ENCODE measurements around the gene EVL.

The EVL gene

GRCh38 chr14:100031506-100032281 lies 33.5 kb upstream of the EVL start:
- no peaks in the 10 kb centered on the region for H3K27me3 Mint-ChIP-seq
- DNase-seq = no peak
- no peak overlapping the region for H3K27ac Mint-ChIP-seq
- no peaks in the 10 kb centered on the region for H3K4me1 Mint-ChIP-seq
- no peaks in the 10 kb centered on the region for H3K36me3 Mint-ChIP-seq
- no peaks in the 10 kb centered on the region for H3K9me3 Mint-ChIP-seq
- H3K4me3 Mint-ChIP-seq = no peak overlapping the region
- CTCF ChIA-PET = no interaction called here

DNA sequence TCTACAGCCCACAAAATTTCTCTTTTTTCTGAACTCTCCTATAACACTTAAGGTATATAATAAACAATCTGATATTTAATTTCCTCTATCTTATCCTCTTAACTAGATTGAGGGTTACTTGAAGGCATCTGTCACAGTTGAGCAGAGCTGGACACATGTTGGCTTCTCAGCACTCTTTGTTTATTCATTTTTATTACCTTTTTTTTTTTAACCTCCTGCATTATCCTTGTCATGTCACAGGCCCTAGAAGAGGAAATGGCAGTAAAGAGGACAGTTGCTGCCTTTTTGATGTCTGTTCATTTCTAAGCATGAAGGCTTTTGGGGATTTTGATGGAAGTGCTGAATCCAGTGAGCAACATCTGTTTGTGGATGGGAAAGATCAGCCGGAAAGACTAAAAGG lies 32.5 kb upstream of the EVL start:
- no peak for DNase-seq
- Mint-ChIP-seq H3K36me3 (no peaks in the 10 kb centered on the region), H3K9me3 (no peaks in the 10 kb centered on the region), H3K27ac (no peak overlapping the region), H3K4me3 (no peak overlapping the region), H3K4me1 (no peaks in the 10 kb centered on the region), H3K27me3 (no peaks in the 10 kb centered on the region)
- CTCF ChIA-PET = interaction anchor here (1.4 kb wide), 1 partner anchor 76 kb away, joined by 3 read pairs; no protein-coding TSS in a partner anchor

GRCh38 chr14:100033347-100034075 lies 31.7 kb upstream of the EVL start:
- Mint-ChIP-seq H3K36me3 (no peaks in the 10 kb centered on the region), H3K27ac (no peak overlapping the region), H3K9me3 (no peaks in the 10 kb centered on the region), H3K27me3 (no peaks in the 10 kb centered on the region), H3K4me3 (no peak overlapping the region), H3K4me1 (no peaks in the 10 kb centered on the region)
- no peak for DNase-seq
- CTCF ChIA-PET = interaction anchor here (0.9 to 1.4 kb wide), 3 partner anchors 75 to 160 kb away, joined by 3 to 4 read pairs (median 3); no protein-coding TSS in a partner anchor

GRCh38 chr14:100034468-100034867 lies 30.8 kb upstream of the EVL start:
- no peaks in the 10 kb centered on the region for H3K4me1 Mint-ChIP-seq
- CTCF ChIA-PET = interaction anchor here (0.9 to 1.3 kb wide), 3 partner anchors 8 to 159 kb away, joined by 3 to 4 read pairs (median 3); no protein-coding TSS in a partner anchor
- H3K27me3 Mint-ChIP-seq = no peaks in the 10 kb centered on the region
- no peaks in the 10 kb centered on the region for H3K9me3 Mint-ChIP-seq
- H3K36me3 Mint-ChIP-seq = no peaks in the 10 kb centered on the region
- no peak for DNase-seq
- no peak overlapping the region for H3K4me3 Mint-ChIP-seq
- H3K27ac Mint-ChIP-seq = no peak overlapping the region

GRCh38 chr14:100034961-100035500 lies 30.2 kb upstream of the EVL start:
- no peaks in the 10 kb centered on the region for H3K27me3 Mint-ChIP-seq
- no peak for DNase-seq
- H3K9me3 Mint-ChIP-seq = no peaks in the 10 kb centered on the region
- no peaks in the 10 kb centered on the region for H3K4me1 Mint-ChIP-seq
- CTCF ChIA-PET = interaction anchor here (1.2 to 1.3 kb wide), 2 partner anchors 9 to 159 kb away, joined by 3 to 4 read pairs; no protein-coding TSS in a partner anchor
- no peak overlapping the region for H3K27ac Mint-ChIP-seq
- H3K4me3 Mint-ChIP-seq = no peak overlapping the region
- H3K36me3 Mint-ChIP-seq = no peaks in the 10 kb centered on the region

DNA sequence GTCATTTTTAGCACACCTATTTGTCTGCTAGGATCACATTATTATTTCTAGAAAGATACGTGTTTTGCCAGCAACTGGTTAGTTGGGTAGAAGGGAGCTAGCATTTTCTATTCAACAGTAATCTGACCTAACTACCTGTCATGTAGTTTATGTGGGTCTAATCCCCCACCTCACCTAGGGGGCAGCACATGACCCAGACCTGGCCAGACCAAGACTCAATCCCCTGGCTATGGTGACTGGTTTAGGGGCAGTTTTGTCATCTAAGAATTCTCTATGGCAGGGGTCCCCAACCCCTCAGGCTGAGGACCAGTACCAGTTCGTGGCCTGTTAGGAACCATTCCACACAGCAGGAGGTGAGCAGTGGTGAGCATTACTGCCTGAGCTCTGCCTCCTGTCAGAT lies 29.5 kb upstream of the EVL start:
- no peaks in the 10 kb centered on the region for H3K36me3 Mint-ChIP-seq
- CTCF ChIA-PET = interaction anchor here (1.2 kb wide), 1 partner anchor 10 kb away, joined by 3 read pairs; no protein-coding TSS in a partner anchor
- H3K4me3 Mint-ChIP-seq = no peak overlapping the region
- DNase-seq = no peak
- no peaks in the 10 kb centered on the region for H3K9me3 Mint-ChIP-seq
- H3K4me1 Mint-ChIP-seq = no peaks in the 10 kb centered on the region
- no peaks in the 10 kb centered on the region for H3K27me3 Mint-ChIP-seq
- no peak overlapping the region for H3K27ac Mint-ChIP-seq

- no peaks in the 10 kb centered on the region for H3K36me3 Mint-ChIP-seq
- H3K4me3 Mint-ChIP-seq = no peak overlapping the region
- CTCF ChIA-PET = interaction anchor here (1.0 to 1.3 kb wide), 2 partner anchors 10 to 20 kb away, joined by 3 read pairs; no protein-coding TSS in a partner anchor
- no peaks in the 10 kb centered on the region for H3K4me1 Mint-ChIP-seq
- no peaks in the 10 kb centered on the region for H3K27me3 Mint-ChIP-seq
- H3K9me3 Mint-ChIP-seq = no peaks in the 10 kb centered on the region
- DNase-seq = no peak
- H3K27ac Mint-ChIP-seq = no peak overlapping the region
Observed at GRCh38 chr14:100037353-100037752, 27.9 kb upstream of the EVL start.

DNA sequence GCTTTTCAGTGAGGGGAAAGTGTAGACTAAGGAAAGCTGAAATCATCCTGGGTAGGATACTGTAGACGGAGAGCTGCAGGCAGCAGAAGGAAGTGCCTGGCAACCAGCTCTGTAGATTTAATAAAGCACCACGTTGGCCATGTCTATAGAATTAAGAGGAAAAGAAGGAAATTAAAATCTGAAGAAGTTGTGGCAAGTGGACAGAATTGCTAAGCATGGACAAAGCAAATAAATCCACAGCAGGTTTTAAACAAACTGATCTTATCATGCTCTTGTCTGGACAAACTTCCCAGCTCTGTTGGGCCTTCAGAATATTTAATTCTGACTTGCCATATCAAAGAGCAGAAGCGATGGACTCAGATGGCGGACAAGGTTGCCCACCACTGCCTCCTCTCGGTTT lies 27.2 kb upstream of the EVL start:
- no peak for DNase-seq
- no peak overlapping the region for H3K4me3 Mint-ChIP-seq
- H3K27me3 Mint-ChIP-seq = no peaks in the 10 kb centered on the region
- H3K4me1 Mint-ChIP-seq = no peaks in the 10 kb centered on the region
- no peaks in the 10 kb centered on the region for H3K9me3 Mint-ChIP-seq
- CTCF ChIA-PET = interaction anchor here (0.7 to 1.3 kb wide), 3 partner anchors 10 to 68 kb away, joined by 3 read pairs; no protein-coding TSS in a partner anchor
- H3K27ac Mint-ChIP-seq = no peak overlapping the region
- no peaks in the 10 kb centered on the region for H3K36me3 Mint-ChIP-seq

GRCh38 chr14:100039903-100040302 lies 25.3 kb upstream of the EVL start:
- no peak overlapping the region for H3K4me3 Mint-ChIP-seq
- no peaks in the 10 kb centered on the region for H3K9me3 Mint-ChIP-seq
- peak overlapping the region; percentile 7 for H3K27ac Mint-ChIP-seq
- DNase-seq = no peak
- no peaks in the 10 kb centered on the region for H3K4me1 Mint-ChIP-seq
- CTCF ChIA-PET = no interaction called here
- H3K27me3 Mint-ChIP-seq = no peaks in the 10 kb centered on the region
- H3K36me3 Mint-ChIP-seq = no peaks in the 10 kb centered on the region

DNA sequence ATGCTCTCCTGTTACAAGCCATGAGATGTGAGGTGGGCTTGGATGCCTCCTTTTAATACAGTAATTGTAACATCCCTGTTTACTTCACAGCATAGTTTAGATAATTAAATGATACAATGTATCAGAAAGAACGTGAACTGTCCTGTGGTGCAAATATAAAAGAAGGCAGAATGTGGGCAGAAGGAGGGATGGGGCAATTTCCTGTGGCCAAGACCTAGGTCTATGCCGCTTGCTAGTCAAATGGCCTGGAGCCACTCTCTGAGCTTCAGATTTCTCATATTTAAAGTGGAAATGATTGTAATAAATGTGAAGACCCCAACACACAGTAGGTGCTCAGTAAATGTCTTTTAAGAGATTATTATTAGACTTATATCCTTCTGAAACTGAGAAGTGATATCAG lies 24.0 kb upstream of the EVL start:
- H3K27me3 Mint-ChIP-seq = no peaks in the 10 kb centered on the region
- no peaks in the 10 kb centered on the region for H3K9me3 Mint-ChIP-seq
- H3K4me3 Mint-ChIP-seq = no peak overlapping the region
- no peaks in the 10 kb centered on the region for H3K36me3 Mint-ChIP-seq
- CTCF ChIA-PET = no interaction called here
- no peak for DNase-seq
- no peaks in the 10 kb centered on the region for H3K4me1 Mint-ChIP-seq
- no peak overlapping the region for H3K27ac Mint-ChIP-seq

- H3K4me3 Mint-ChIP-seq = no peak overlapping the region
- CTCF ChIA-PET = no interaction called here
Observed at GRCh38 chr14:100042286-100042685, 22.9 kb upstream of the EVL start.

DNA sequence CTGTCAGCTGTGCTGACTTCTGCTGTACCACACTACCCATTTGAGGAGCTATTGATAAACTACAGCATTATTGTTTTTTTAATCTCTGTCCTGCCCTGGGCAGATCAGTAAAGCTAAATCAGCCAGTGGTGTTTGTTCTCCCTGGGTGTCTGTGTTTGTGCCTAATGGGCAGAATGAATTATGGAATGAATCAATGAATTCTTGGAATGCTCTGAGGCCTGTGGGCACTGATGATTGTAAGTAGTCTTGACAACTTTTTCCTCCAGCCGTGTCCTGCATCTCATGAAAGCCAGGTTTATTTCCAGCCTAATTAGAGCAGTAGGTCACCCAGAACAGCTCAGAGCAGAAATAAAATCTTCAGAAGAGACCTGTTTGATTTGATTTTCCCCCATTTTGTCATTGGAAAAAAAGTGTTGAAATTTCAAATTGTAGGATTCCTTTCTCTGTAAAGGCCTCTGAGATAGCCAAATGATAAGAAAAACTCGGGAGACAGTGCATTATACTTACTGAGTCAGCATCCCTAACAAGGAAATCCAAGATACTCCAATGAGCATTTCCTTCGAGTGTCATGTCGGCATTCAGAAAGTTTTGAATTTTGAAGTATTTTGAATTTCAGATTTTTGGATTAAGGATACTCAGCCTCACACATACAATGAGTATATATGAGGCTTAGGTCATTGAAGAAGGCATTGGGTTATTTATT lies 19.4 kb upstream of the EVL start:
- Mint-ChIP-seq H3K4me1 (peaks cover 15% of the 10 kb centered on the region), H3K9me3 (no peaks in the 10 kb centered on the region), H3K4me3 (no peak overlapping the region), H3K27me3 (no peaks in the 10 kb centered on the region), H3K36me3 (no peaks in the 10 kb centered on the region), H3K27ac (no peak overlapping the region)
- no peak for DNase-seq
- CTCF ChIA-PET = interaction anchor here (1.5 kb wide), 1 partner anchor 10 kb away, joined by 4 read pairs; no protein-coding TSS in a partner anchor

More at GRCh38 chr14:100042286-100042685, 22.9 kb upstream of the EVL start:
- H3K27me3 Mint-ChIP-seq = no peaks in the 10 kb centered on the region
- DNase-seq = no peak
- H3K9me3 Mint-ChIP-seq = no peaks in the 10 kb centered on the region
- H3K36me3 Mint-ChIP-seq = no peaks in the 10 kb centered on the region
- H3K27ac Mint-ChIP-seq = no peak overlapping the region
- H3K4me1 Mint-ChIP-seq = no peaks in the 10 kb centered on the region

- Mint-ChIP-seq H3K36me3 (no peaks in the 10 kb centered on the region), H3K4me3 (no peak overlapping the region), H3K27ac (no peak overlapping the region), H3K9me3 (no peaks in the 10 kb centered on the region), H3K4me1 (peaks cover 15% of the 10 kb centered on the region), H3K27me3 (no peaks in the 10 kb centered on the region)
- CTCF ChIA-PET = interaction anchor here (0.6 to 1.4 kb wide), 2 partner anchors 10 to 55 kb away, joined by 3 read pairs; no protein-coding TSS in a partner anchor
- DNase-seq = no peak
Observed at GRCh38 chr14:100047600-100047999, 17.6 kb upstream of the EVL start.

GRCh38 chr14:100048786-100049185 lies 16.4 kb upstream of the EVL start:
- Mint-ChIP-seq H3K4me3 (no peak overlapping the region), H3K9me3 (no peaks in the 10 kb centered on the region), H3K27me3 (no peaks in the 10 kb centered on the region), H3K27ac (peak overlapping the region; percentile 1), H3K36me3 (no peaks in the 10 kb centered on the region), H3K4me1 (peaks cover 15% of the 10 kb centered on the region)
- peak; percentile 35 for DNase-seq
- CTCF ChIA-PET = interaction anchor here (1.2 to 3.5 kb wide), 3 partner anchors 22 to 144 kb away, joined by 4 to 12 read pairs (median 4); no protein-coding TSS in a partner anchor

All from activated naive CD4-positive, alpha-beta T cell treated with anti-CD3 and anti-CD28 coated beads, Interleukin-2, amount 10 ng/mL, durations not matched to agents 7 days and 5 days (primary cell).